ENCODE data around the gene TRIM67. TPM values are rescaled to one million over a fixed set of nuclear protein-coding genes. Genes with fewer than 3 reads are reported as not detected.
A peak's percentile ranks its signal among the peaks of the same experiment; 100 is the strongest.
"Not testable (repeated sequence)": the region's sequence is repeated elsewhere in the genome, so short reads cannot be mapped to it uniquely, and the experiment has no call there.

TRIM67 gene
- total RNA-seq, 1 donor from 2014 or later, result not detected

GRCh38 chr1:231209531-231209930 is 47.7 kb downstream of the TRIM67 start:
- DNase-seq (ENCODE audit: low spot score in 2 of 2), result no peak
- no peak overlapping the region for H3K4me3 ChIP-seq
- TF ChIP-seq, protein P1, sequence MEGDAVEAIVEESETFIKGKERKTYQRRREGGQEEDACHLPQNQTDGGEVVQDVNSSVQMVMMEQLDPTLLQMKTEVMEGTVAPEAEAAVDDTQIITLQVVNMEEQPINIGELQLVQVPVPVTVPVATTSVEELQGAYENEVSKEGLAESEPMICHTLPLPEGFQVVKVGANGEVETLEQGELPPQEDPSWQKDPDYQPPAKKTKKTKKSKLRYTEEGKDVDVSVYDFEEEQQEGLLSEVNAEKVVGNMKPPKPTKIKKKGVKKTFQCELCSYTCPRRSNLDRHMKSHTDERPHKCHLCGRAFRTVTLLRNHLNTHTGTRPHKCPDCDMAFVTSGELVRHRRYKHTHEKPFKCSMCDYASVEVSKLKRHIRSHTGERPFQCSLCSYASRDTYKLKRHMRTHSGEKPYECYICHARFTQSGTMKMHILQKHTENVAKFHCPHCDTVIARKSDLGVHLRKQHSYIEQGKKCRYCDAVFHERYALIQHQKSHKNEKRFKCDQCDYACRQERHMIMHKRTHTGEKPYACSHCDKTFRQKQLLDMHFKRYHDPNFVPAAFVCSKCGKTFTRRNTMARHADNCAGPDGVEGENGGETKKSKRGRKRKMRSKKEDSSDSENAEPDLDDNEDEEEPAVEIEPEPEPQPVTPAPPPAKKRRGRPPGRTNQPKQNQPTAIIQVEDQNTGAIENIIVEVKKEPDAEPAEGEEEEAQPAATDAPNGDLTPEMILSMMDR (IDR thresholded peaks at IDR 0.05), result no peak
- intact Hi-C loops (cut with DNase I), result no loop called here
- no peaks in the 10 kb centered on the region for H3K4me1 ChIP-seq
- no peak overlapping the region for H3K27ac ChIP-seq
- no peaks in the 10 kb centered on the region for H3K9me3 ChIP-seq
- no peaks in the 10 kb centered on the region for H3K36me3 ChIP-seq
- no peaks in the 10 kb centered on the region for H3K27me3 ChIP-seq

DNA sequence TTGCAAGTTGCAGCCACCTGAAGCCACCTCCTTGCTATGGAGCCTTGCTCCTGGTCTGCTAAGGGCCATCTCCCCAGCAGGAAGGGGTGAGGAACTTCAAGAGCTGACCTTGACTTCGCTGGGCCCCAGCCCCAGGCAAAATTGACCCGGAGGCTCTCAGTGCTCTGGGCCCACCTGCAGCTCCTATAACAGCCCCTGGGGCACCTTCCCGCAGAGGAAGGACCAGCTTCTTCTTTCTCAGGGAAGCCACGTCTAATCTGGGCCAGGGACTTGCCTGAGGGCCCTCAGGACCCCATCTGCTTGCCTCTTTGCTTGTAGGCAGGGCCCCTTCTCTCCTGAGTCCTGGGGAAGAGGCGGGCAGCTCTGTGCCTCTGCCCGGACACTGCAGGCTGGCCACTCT is 48.3 kb downstream of the TRIM67 start:
- TF ChIP-seq, protein P1 (IDR thresholded peaks at IDR 0.05), result no peak
- intact Hi-C loops (cut with DNase I), result loop anchor here (5.0 to 10.0 kb wide), 3 partner anchors 235 to 565 kb away; partner anchors contain the start of genes ARV1, COG2 and TTC13

GRCh38 chr1:231211005-231211857 is 49.4 kb downstream of the TRIM67 start:
- Histone ChIP-seq H3K36me3 (no peaks in the 10 kb centered on the region), H3K4me3 (peak overlapping the region in 1 of 2 donors; percentile 59)
- peak; percentile 12 to 85 for DNase-seq (ENCODE audit: low spot score in 2 of 2)

More for the DNA sequence above, 48.3 kb downstream of the TRIM67 start:
- H3K4me1 ChIP-seq, result no peaks in the 10 kb centered on the region
- no peak overlapping the region for H3K27ac ChIP-seq
- no peak overlapping the region for H3K4me3 ChIP-seq
- no peak for DNase-seq (ENCODE audit: low spot score in 2 of 2)
- no peaks in the 10 kb centered on the region for H3K27me3 ChIP-seq
- H3K9me3 ChIP-seq, result no peaks in the 10 kb centered on the region
- H3K36me3 ChIP-seq, result no peaks in the 10 kb centered on the region

GRCh38 chr1:231212301-231212700 is 50.4 kb downstream of the TRIM67 start:
- H3K4me1 ChIP-seq; H3K4me3 ChIP-seq; H3K36me3 ChIP-seq; DNase-seq (ENCODE audit: low spot score in 2 of 2); H3K27ac ChIP-seq; H3K27me3 ChIP-seq; H3K9me3 ChIP-seq: not testable (repeated sequence)
- intact Hi-C loops (cut with DNase I), result loop anchor here (5.0 to 10.0 kb wide), 3 partner anchors 238 to 568 kb away; partner anchors contain the start of genes ARV1, COG2 and TTC13

More at GRCh38 chr1:231211005-231211857, 49.4 kb downstream of the TRIM67 start:
- H3K27me3 ChIP-seq, result no peaks in the 10 kb centered on the region
- no peaks in the 10 kb centered on the region for H3K4me1 ChIP-seq
- no peaks in the 10 kb centered on the region for H3K9me3 ChIP-seq
- intact Hi-C loops (cut with DNase I), result loop anchor here (1.0 to 10.0 kb wide), 5 partner anchors 236 to 566 kb away; partner anchors contain the start of genes ARV1, COG2 and TTC13
- no peak overlapping the region for H3K27ac ChIP-seq
- TF ChIP-seq, protein P1 (IDR thresholded peaks at IDR 0.05), result peak; percentile 70 to 96 (median 84)

- no peak overlapping the region for H3K4me3 ChIP-seq
- DNase-seq (ENCODE audit: low spot score in 2 of 2), result no peak
- H3K9me3 ChIP-seq, result no peaks in the 10 kb centered on the region
- intact Hi-C loops (cut with DNase I), result loop anchor here (5.0 to 10.0 kb wide), 3 partner anchors 239 to 569 kb away; partner anchors contain the start of genes ARV1, COG2 and TTC13
- H3K36me3 ChIP-seq, result no peaks in the 10 kb centered on the region
- no peaks in the 10 kb centered on the region for H3K27me3 ChIP-seq
- TF ChIP-seq, protein P1 (IDR thresholded peaks at IDR 0.05), result no peak
- H3K27ac ChIP-seq, result no peak overlapping the region
- H3K4me1 ChIP-seq, result no peaks in the 10 kb centered on the region
Observed at GRCh38 chr1:231213831-231214573, 52.1 kb downstream of the TRIM67 start.
